ENCODE measurements around the gene RNF121.

- TF ChIP-seq CTCF (conservative IDR thresholded peaks at IDR 0.05; ENCODE audit: low read length), result no peak
- no peak for TF ChIP-seq EZH2phosphoT487 (IDR thresholded peaks at IDR 0.05; ENCODE audit: borderline replicate concordance, low read depth, low read length)
Observed at GRCh38 chr11:71955898-71956456, 27.1 kb downstream of the RNF121 start.
